PFSK-1 (cell line): Measurements from ENCODE around the gene NADSYN1.

Source experiments
- FOXP2 ChIP-seq: optimal IDR thresholded peaks from 2 replicates; pipeline ENCODE3; 2011; ENCODE audit warnings: borderline replicate concordance, control low read depth, inconsistent platforms; ENCODE audit not compliant: insufficient read depth; ENCODE audit errors: extremely low read length, extremely low read depth
- POLR2AphosphoS5 ChIP-seq: IDR thresholded peaks from 2 replicates; pipeline ENCODE4 v1.6.1; 2012; ENCODE audit warnings: low read depth, mild to moderate bottlenecking, control low read depth, low read length, moderate library complexity
- SIN3A ChIP-seq: IDR thresholded peaks from 2 replicates; pipeline ENCODE4 v1.6.1; 2012; ENCODE audit warnings: mild to moderate bottlenecking, low read length, moderate library complexity, borderline replicate concordance; ENCODE audit not compliant: insufficient read depth
- TAF1 ChIP-seq: IDR thresholded peaks from 2 replicates; pipeline ENCODE4 v1.6.1; 2012; ENCODE audit warnings: low read length, control low read depth, borderline replicate concordance; ENCODE audit not compliant: insufficient read depth
- TF ChIP-seq, protein P1 (sequence below), 2 experiments: IDR thresholded peaks; 2 replicates each; pipeline versions ENCODE4 v1.6.1 to v1.8.0; 2011 to 2012; ENCODE audit warnings: low read depth in 2 of 2, low read length in 2 of 2, control low read depth in 1 of 2, inconsistent platforms in 1 of 2, mild to moderate bottlenecking in 1 of 2, moderate library complexity in 1 of 2; ENCODE audit not compliant: insufficient read depth in 1 of 2

Gene NADSYN1

DNA sequence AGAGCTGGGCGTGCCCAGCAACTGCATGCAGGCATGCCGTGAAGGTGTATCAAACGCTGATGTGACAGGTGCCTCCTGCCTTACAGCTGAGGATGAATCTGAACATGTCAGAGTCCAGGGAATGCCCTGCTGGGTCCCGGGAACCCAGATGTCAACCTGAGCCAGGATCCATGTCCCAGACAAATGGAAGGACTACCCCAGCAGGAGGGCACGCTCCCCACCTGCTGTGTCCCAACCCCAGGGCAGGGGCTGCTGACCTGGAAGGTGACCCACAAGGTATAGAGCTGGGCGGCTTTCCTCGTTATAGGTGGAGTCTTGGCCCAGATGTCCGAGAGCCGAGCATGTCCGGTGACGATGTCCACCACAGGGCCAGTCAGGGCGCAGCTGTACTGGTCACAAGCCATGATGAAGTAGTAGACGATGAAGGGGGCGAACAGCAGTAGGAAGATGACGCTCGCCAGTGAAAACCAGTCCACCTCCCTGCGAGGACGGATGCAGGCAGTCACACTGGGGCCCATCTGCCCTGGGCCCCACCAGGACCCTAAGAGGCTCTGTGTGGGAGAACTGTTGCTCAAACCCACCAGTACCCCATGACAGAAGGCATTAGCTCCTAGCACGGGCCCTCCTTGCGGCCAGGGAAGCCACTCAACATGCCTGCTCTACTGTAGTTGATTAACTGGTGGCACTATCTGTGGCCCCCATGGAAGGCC is 9.1 kb upstream of the NADSYN1 start:
- no peak for TF ChIP-seq TAF1
- TF ChIP-seq SIN3A = no peak
- TF ChIP-seq FOXP2 = no peak
- TF ChIP-seq, protein P1, sequence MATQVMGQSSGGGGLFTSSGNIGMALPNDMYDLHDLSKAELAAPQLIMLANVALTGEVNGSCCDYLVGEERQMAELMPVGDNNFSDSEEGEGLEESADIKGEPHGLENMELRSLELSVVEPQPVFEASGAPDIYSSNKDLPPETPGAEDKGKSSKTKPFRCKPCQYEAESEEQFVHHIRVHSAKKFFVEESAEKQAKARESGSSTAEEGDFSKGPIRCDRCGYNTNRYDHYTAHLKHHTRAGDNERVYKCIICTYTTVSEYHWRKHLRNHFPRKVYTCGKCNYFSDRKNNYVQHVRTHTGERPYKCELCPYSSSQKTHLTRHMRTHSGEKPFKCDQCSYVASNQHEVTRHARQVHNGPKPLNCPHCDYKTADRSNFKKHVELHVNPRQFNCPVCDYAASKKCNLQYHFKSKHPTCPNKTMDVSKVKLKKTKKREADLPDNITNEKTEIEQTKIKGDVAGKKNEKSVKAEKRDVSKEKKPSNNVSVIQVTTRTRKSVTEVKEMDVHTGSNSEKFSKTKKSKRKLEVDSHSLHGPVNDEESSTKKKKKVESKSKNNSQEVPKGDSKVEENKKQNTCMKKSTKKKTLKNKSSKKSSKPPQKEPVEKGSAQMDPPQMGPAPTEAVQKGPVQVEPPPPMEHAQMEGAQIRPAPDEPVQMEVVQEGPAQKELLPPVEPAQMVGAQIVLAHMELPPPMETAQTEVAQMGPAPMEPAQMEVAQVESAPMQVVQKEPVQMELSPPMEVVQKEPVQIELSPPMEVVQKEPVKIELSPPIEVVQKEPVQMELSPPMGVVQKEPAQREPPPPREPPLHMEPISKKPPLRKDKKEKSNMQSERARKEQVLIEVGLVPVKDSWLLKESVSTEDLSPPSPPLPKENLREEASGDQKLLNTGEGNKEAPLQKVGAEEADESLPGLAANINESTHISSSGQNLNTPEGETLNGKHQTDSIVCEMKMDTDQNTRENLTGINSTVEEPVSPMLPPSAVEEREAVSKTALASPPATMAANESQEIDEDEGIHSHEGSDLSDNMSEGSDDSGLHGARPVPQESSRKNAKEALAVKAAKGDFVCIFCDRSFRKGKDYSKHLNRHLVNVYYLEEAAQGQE (IDR thresholded peaks at IDR 0.05; ENCODE audit: insufficient read depth in 1 of 2, low read depth in 2 of 2, low read length in 2 of 2) = no peak
- no peak for TF ChIP-seq POLR2AphosphoS5

DNA sequence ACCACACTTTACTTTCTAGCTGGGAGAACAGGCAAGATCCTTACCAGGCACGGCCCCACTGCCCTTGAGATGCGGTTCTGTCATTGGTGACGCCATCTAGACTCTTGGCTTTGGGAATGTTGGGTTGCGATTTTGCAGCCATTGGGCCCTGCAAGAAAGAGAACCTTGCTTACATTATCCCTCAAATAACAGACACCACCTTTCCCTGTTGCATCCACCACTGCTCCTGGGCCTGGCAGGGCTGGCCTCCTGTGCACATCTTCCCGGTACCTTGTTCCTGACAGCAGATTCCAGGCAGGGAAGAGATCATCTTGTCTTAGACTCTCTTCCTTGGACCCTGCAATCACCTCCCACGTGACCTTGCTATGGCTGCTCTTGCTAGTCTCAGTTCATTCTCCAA is 8.2 kb upstream of the NADSYN1 start:
- TF ChIP-seq POLR2AphosphoS5 (no peak), FOXP2 (no peak), SIN3A (no peak), TAF1 (no peak)
- TF ChIP-seq, protein P1 (IDR thresholded peaks at IDR 0.05; ENCODE audit: insufficient read depth in 1 of 2, low read depth in 2 of 2, low read length in 2 of 2) = no peak

- no peak for TF ChIP-seq FOXP2
- TF ChIP-seq TAF1 = no peak
- no peak for TF ChIP-seq POLR2AphosphoS5
- TF ChIP-seq, protein P1 (IDR thresholded peaks at IDR 0.05; ENCODE audit: insufficient read depth in 1 of 2, low read depth in 2 of 2, low read length in 2 of 2) = no peak
- TF ChIP-seq SIN3A = no peak
Observed at GRCh38 chr11:71446150-71446549, 6.9 kb upstream of the NADSYN1 start.

DNA sequence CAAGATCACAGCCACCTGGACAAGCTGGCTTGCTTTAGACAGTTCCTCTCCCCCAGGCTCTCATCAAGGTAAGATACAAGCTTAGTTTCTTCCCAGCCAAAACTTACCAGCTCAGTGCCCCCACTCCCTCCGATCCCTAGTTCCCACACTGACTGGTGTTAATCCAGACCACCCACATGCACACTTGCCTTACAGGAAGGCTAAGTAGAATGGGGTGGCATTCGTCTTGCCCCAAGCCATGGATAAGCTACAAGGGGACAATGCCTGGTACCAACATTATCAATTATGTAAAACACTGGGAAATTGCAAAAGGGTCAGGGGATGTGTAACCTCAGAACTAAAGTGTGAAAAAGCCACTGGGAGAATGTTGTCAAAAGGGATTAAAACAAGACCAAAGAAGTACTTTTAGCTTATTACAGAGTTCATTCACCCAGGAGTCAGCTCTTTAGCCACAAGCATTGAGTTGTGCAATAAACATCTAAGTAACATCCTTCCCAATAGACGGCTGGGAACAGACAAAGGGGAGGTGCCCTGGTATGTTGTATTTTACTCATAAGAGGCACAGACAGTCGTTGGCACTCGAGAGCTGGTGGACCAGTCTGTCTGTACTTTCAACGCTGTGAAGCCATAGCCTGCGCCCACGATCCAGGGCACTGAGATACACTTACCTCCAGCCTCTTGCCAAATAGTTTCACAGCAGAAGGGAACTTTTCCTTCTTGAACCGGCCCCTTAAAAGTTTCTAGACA is 5.9 kb upstream of the NADSYN1 start:
- no peak for TF ChIP-seq POLR2AphosphoS5
- no peak for TF ChIP-seq SIN3A
- no peak for TF ChIP-seq TAF1
- TF ChIP-seq, protein P1 (IDR thresholded peaks at IDR 0.05; ENCODE audit: insufficient read depth in 1 of 2, low read depth in 2 of 2, low read length in 2 of 2) = no peak
- TF ChIP-seq FOXP2 = no peak
